ENCODE measurements around the gene HOXA3.

- TF ChIP-seq CTCF (IDR thresholded peaks at IDR 0.05): peak; percentile 26 to 68 (median 66)
- TF ChIP-seq POLR2AphosphoS5 (IDR thresholded peaks at IDR 0.05): peak in 1 of 3 donors; percentile 10
Observed at GRCh38 chr7:27179503-27180430, 27.4 kb upstream of the HOXA3 start.

Data from breast epithelium (tissue), 3 donors.